ENCODE results near the gene SMIM28. TPM values are rescaled to one million over a fixed set of nuclear protein-coding genes. Genes with fewer than 3 reads are reported as not detected.

SMIM28 gene
- not detected in 2 replicates for total RNA-seq

GRCh38 chr6:138377844-138378243 lies at the start of gene SMIM28:
SMIM28 (plus strand) TSS chr6:138377905; CDS start chr6:138378073, 168 bp downstream.

GRCh38 chr6:138403801-138404665 lies 26.3 kb downstream of the SMIM28 start, which contains the start of gene HEBP2:
HEBP2 (plus strand) TSS chr6:138404223; CDS start chr6:138404496, 273 bp downstream.

Small RNAs within 50 kb of the gene (small RNA-seq; reads per million reads assigned to genes)
- not detected for gene AL031003.1

Other genes starting within 250 kb of the SMIM28 start
- 6.5 and 8.2 TPM in 2 replicates for gene ARFGEF3, start 216.0 kb upstream of the SMIM28 start, total RNA-seq
- gene PBOV1, start 159.4 kb upstream of the SMIM28 start, total RNA-seq = not detected in 2 replicates
- gene HEBP2, start 26.3 kb downstream of the SMIM28 start, total RNA-seq = 56.4 and 89.8 TPM in 2 replicates
- 5.4 and 7.0 TPM in 2 replicates for gene NHSL1, start 121.6 kb downstream of the SMIM28 start, total RNA-seq